Measurements from ENCODE around the gene URB1.
"Not testable (repeated sequence)": the region's sequence is repeated elsewhere in the genome, so short reads cannot be mapped to it uniquely, and the experiment has no call there.

URB1 gene

GRCh38 chr21:32317726-32318125 is 75.1 kb downstream of the URB1 start:
- no peak for DNase-seq (ENCODE audit: low spot score)

DNA sequence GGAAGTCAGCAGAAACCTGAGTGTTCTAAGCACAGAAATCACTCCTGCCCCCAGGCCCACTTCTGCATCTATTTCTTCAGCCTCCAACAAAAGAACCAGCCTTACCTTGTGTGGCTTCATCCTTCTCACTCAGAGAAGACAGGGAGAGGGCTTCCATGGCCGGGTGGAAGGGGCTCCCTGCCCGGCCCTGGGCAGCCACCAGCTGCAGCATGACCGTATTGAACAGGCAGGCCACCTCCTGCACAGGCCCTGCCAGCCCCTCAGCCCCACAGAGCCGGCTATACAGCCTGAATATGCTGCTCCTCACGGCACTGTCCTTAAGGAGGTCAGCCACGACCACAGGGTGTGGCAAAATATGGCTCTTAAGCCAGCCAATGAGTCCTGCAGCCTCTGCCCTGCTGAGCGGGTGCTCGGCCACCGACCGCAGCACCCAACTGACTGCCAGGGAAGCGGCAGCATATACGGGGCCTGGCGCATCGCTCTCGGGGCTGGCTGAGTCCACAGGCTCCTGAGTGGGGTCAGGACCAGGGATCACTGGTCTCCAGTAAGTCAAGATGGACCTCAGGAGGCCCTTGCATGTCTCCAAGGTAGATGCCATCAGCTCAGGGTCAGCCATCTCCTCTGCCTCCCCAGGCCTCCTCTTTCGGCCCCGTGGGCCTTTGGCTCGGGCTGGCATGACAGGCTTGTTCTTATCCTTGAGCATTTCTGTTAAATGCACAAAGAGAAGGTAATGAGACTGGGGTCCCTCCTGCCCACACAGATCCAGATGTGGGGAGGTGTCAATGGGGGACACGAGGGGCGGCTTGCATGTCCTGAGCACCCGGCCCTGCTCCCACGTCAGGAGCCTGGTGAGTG is 76.2 kb downstream of the URB1 start:
- no peak for DNase-seq (ENCODE audit: low spot score)

- no peak for DNase-seq (ENCODE audit: low spot score)
These were observed 77.1 kb downstream of the URB1 start for GRCh38 chr21:32315511-32316281.

- DNase-seq (ENCODE audit: low spot score): no peak
These were observed 78.0 kb downstream of the URB1 start for GRCh38 chr21:32314806-32315205.

- no peak for DNase-seq (ENCODE audit: low spot score)
These were observed 79.8 kb downstream of the URB1 start for GRCh38 chr21:32312976-32313375.

DNA sequence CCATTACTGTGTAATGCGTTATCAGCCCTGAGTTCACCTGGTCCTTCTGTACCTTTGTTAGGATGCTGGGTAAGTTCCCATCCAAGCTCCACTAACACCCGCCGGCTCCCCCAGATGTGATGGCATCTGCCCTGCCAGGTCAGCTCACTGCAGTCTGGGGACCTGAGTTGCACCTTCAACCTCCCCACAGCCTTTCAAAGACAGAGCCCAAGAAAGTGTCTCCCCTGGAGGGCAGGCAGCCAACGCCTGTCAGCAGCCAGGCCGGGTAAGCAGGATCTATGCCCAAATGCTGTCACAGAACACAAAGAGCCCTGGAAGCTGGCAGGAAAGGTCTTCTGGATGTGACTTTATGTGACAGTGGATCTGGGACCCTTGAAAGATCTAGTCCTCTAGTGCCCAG is 80.5 kb downstream of the URB1 start:
- no peak for DNase-seq (ENCODE audit: low spot score)

GRCh38 chr21:32311621-32312020 is 81.2 kb downstream of the URB1 start:
- no peak for DNase-seq (ENCODE audit: low spot score)

DNA sequence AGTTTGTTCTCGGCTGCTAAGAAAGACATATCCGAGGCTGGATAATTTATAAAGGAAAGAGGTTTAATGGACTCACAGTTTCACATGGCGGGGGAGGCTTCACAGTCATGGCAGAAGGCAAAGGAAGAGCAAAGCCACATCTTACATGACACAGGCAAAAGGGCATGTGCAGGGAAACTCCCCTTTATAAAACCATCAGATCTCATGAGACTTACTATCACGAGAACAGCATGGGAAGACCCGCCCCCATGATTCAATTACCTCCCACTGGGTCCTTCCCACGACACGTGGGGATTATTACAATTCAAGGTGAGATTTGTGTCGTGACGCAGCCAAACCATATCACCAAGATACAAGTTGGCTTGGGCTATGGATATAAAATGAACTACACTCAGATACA is 81.8 kb downstream of the URB1 start:
- not testable (repeated sequence) for DNase-seq (ENCODE audit: low spot score)

DNA sequence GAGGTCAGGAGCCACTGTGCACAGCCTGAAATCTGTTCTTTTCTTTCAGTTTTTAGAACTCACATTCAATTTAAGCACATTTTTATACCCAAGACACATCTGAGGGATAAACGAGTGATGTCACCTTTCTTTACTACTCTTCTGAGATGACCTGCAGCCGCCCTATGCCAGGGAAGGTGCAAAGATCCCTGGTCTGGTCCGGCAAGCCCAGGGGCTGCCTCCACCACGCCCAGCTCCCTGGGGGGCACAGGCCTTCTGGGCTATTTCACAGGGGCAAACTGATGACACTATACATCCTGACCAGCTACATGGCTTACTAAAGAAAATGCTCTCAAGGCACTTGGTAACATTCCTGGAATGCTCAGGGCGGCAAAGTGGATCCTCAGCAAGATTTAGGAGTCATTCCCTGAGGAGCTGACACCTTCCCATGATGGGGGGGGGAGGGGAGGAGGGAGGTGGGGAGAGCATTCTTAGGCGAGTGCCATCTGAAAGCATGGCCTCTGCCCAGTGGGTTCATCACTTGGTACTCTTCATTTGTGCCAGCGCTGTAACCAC is 82.8 kb downstream of the URB1 start:
- DNase-seq (ENCODE audit: low spot score): no peak

DNA sequence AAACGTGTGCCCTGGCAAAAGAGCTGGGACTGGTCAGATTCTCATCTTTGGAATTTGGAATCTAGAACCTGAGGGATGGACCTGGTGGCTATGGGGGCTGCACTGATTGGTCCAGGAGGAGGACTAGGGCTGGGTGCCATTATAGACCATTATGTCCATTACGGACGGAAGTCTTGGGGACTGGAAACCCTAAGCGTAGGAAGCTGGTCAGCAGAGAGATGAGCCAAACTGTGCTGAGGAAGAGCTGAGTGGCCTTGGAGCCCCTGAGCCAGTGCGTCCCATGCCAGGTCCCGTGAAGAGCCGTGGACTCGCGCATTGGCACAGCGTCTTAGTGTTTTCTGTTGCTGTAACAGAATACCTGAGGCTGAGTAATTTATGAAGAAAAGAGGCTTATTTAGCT is 84.1 kb downstream of the URB1 start:
- no peak for DNase-seq (ENCODE audit: low spot score)

GRCh38 chr21:32307706-32308105 is 85.1 kb downstream of the URB1 start:
- DNase-seq (ENCODE audit: low spot score): no peak

- DNase-seq (ENCODE audit: low spot score): no peak
These were observed 86.6 kb downstream of the URB1 start for GRCh38 chr21:32306021-32306780.

DNA sequence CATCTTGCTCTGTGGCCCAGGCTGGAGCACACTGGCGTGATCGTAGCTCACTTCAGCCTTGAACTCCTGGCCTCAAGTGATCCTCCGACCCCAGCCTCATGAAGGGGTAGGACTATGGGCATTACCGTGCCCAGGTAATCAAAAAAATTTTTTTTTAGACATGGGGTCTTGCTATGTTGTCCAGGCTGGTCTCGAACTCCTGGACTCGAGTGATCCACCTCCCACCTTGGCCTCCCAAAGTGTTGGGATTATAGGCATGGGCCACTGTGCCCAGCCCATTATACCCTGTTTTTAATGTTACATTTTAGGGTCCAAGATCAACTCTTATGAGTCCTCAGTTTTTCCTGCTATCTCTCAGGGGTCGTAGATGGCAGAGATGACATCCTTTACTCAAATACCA is 87.8 kb downstream of the URB1 start:
- no peak for DNase-seq (ENCODE audit: low spot score)

- no peak for DNase-seq (ENCODE audit: low spot score)
These were observed 89.4 kb downstream of the URB1 start for GRCh38 chr21:32303385-32303784.

DNA sequence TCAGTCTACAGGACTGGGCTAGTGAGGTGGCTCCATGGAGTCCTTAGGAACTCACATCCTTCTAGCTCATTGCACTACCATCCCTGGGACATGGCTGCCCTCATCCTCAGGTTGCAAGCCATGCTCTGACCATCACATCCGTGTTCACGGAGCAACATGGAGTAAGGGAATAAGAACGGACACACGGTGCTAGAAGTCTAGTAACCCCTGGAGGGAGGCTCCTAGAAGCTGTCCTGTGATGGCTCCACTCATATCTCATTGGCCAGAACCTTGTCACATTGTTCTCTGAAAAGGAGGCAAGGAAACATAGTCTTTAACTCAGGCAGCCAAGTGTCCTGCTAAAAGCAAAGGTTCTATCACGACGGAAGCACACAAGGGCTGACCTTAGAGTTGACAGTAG is 90.3 kb downstream of the URB1 start:
- DNase-seq (ENCODE audit: low spot score): no peak

DNA sequence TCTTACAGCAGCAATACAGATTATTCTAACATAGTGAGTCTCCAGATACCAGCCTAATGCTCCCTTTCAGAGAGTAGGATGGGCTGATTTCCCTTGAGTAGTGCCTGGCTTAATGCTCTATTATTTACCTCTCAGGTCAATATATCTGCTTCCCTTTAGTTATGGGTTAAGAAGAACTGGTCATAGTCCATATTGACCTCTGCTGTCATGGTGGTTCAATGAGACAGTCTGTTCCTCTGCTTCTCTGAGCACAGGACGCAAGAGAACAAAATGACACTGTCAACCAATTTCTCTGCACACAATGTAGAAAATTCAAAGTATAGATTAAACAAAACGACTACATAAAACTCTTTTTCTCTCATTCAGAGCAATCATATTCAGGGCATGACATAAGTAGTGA is 91.2 kb downstream of the URB1 start:
- DNase-seq (ENCODE audit: low spot score): no peak

DNA sequence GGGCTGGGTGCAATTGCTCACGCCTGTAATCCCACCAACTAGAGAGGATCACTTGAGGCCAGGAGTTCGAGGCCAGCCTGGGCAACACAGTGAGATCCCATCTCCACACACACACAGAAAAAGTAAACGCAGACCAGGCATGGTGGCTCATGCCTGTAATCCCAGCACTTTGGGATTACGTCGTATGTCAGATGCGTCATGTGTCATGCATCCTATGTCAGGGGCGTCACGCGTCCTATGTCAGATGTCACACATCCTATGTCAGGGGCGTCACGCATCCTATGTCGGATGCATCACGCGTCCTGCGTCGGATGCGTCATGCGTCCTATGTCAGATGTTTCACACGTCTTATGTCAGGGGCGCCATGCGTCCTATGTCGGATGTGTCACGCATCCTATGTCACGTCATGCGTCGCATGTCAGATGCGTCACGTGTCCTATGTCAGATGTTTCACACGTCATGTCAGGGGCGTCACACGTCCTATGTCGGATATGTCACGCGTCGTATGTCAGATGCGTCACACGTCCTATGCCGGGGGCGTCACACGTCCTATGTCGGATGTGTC is 92.6 kb downstream of the URB1 start:
- no peak for DNase-seq (ENCODE audit: low spot score)

DNA sequence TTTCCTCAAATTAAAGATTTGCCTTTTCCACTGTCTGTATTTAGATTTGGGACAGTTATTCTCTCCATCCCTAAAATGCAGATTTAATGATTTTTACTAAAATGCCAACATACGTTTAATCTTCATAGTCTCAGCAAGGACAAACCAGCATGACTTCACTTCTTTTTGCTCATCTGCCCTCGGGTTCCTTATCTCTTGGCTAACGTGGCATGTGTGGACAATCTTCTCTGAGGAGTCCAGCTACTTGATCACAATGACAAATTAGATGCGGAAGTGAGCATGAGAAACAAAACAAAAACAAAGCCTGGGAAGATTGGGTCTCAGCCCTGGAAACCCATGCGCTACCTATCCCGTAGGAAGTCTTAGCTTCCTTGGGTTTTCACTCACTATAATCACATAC is 93.1 kb downstream of the URB1 start:
- no peak for DNase-seq (ENCODE audit: low spot score)

- no peak for DNase-seq (ENCODE audit: low spot score)
These were observed 94.1 kb downstream of the URB1 start, which contains the start of gene MRAP for GRCh38 chr21:32298658-32299081. TSS of gene MRAP (plus strand) at chr21:32298855. CDS start at chr21:32298972, 117 bp downstream.

GRCh38 chr21:32298148-32298559 is 94.7 kb downstream of the URB1 start:
- no peak for DNase-seq (ENCODE audit: low spot score)

DNA sequence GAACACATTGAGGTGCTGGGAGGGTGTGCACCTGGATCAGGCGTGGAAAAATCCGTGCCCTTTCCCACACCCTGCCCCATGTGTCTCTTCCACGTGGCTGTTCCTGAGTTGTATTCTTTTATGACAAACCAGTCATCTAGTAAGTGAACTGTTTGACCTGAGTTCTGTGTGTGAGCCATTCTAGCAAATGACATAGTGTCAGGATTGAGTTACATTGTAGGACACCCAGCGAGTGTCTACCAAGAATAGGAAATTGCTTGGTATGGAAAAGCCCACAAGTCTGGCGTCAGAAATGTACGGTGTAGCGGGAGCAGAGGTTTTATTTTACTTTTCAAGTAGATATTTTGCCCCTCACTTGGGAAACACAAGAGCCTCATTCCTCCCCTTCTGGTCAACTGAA is 95.4 kb downstream of the URB1 start:
- DNase-seq (ENCODE audit: low spot score): no peak

DNA sequence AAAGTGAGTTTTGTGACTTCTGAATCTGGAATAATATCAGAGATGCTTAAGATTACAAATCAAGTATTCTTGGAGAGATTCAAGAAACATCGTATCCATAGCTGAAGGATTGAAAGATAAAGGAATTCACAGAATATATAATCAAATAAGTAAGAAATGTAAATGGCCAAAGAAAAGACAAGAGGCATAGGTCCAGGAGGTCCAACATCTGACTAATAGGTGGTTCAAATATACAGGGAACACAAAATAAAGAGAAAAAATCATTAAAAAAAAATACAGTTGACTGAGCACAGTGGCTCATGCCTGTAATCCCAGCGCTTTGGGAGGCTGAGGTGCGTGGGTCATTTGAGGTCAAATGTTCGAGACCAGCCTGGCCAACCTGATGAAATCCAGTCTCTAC is 107.3 kb downstream of the URB1 start:
- DNase-seq (ENCODE audit: low spot score): no peak

Data from NAMALWA (cell line).